ENCODE measurements around the gene RPS6KA4. TPM values are rescaled to one million over a fixed set of nuclear protein-coding genes. Genes with fewer than 3 reads are reported as not detected.

Gene RPS6KA4
- polyA plus RNA-seq, 3 donors: 13.2 to 15.7 (median 14.7) TPM

GRCh38 chr11:64344787-64345186, 14.2 kb upstream of the RPS6KA4 start:
- DNase-seq: no peak

GRCh38 chr11:64347193-64347867, 11.6 kb upstream of the RPS6KA4 start:
- DNase-seq: no peak

- DNase-seq: no peak
These were observed 10.5 kb upstream of the RPS6KA4 start for GRCh38 chr11:64348383-64349024.

GRCh38 chr11:64349025-64349387, 10.0 kb upstream of the RPS6KA4 start:
- no peak for DNase-seq

- DNase-seq: no peak
These were observed 9.6 kb upstream of the RPS6KA4 start for GRCh38 chr11:64349404-64349803.

- no peak for DNase-seq
These were observed 7.8 kb upstream of the RPS6KA4 start for GRCh38 chr11:64351136-64351631.

- DNase-seq: no peak
These were observed 6.6 kb upstream of the RPS6KA4 start for GRCh38 chr11:64352099-64352994.

GRCh38 chr11:64352995-64353714, 5.8 kb upstream of the RPS6KA4 start:
- no peak for DNase-seq

- no peak for DNase-seq
These were observed 5.1 kb upstream of the RPS6KA4 start for GRCh38 chr11:64353715-64354506.

- no peak for DNase-seq
These were observed 3.7 kb upstream of the RPS6KA4 start for GRCh38 chr11:64355078-64355940.

GRCh38 chr11:64356498-64357411, 2.2 kb upstream of the RPS6KA4 start:
- DNase-seq: no peak

GRCh38 chr11:64357446-64357845, 1.5 kb upstream of the RPS6KA4 start:
- no peak for DNase-seq

GRCh38 chr11:64357904-64358535, 942 bp upstream of the RPS6KA4 start:
- DNase-seq: no peak

GRCh38 chr11:64358536-64358906, 441 bp upstream of the RPS6KA4 start:
- no peak for DNase-seq

GRCh38 chr11:64359712-64360445, 917 bp downstream of the RPS6KA4 start:
- no peak for DNase-seq

- DNase-seq: no peak
These were observed 1.5 kb downstream of the RPS6KA4 start for GRCh38 chr11:64360448-64360921.

- DNase-seq: no peak
These were observed 2.7 kb downstream of the RPS6KA4 start for GRCh38 chr11:64361659-64362058.

GRCh38 chr11:64362339-64362738, 3.4 kb downstream of the RPS6KA4 start:
- no peak for DNase-seq

All from renal pelvis (tissue), 4 donors.